Measurements from ENCODE around the gene RPAP2.
"Not testable (repeated sequence)": the region's sequence is repeated elsewhere in the genome, so short reads cannot be mapped to it uniquely, and the experiment has no call there.

GRCh38 chr1:92393966-92394365, 95.1 kb downstream of the RPAP2 start:
- TF ChIP-seq POLR2A, CTCF (IDR thresholded peaks at IDR 0.05): not testable (repeated sequence)

Measured in esophagus squamous epithelium (tissue), 4 donors.